HepG2 (cell line): ENCODE measurements around the gene DHX8. TPM values are rescaled to one million over a fixed set of nuclear protein-coding genes. Genes with fewer than 3 reads are reported as not detected.

Experiments
- ADNP ChIP-seq: sonication (generic); formaldehyde crosslinking; IDR thresholded peaks from 2 replicates; pipeline ENCODE4 v1.4.0; 2020; ENCODE audit warnings: missing genetic modification reagents
- BATF2 ChIP-seq: sonication (generic); formaldehyde crosslinking; IDR thresholded peaks from 2 replicates; pipeline ENCODE4 v1.8.0; 2022; ENCODE audit warnings: mild to moderate bottlenecking, missing genetic modification reagents, moderate library complexity
- CEBPG ChIP-seq: IDR thresholded peaks from 2 replicates; pipeline ENCODE4 v1.6.1; 2016
- GABPA ChIP-seq, 2 experiments: IDR thresholded peaks; 2 replicates each; pipeline ENCODE4 v1.6.1; 2011 to 2016; ENCODE audit warnings: low read depth in 2 of 2, low read length in 1 of 2, missing biosample characterization in 1 of 2, missing genetic modification characterization in 1 of 2
- KLF16 ChIP-seq, 2 experiments: sonication (generic) in 1 of 2; formaldehyde crosslinking in 1 of 2; IDR thresholded peaks; 2 replicates each; pipeline versions ENCODE4 v1.6.1 to v1.8.0; 2016 to 2023; ENCODE audit warnings: missing genetic modification reagents in 2 of 2, missing compliant biosample characterization in 1 of 2
- MED1 ChIP-seq: sonication (generic); formaldehyde crosslinking; IDR thresholded peaks from 2 replicates; pipeline ENCODE4 v1.4.0; 2020; ENCODE audit warnings: missing genetic modification reagents
- NFYB ChIP-seq: sonication (generic); formaldehyde crosslinking; IDR thresholded peaks from 2 replicates; pipeline ENCODE4 v1.4.0; 2020; ENCODE audit warnings: missing genetic modification reagents
- POLR2G ChIP-seq: fragments of 200-400 bp; formaldehyde crosslinking; IDR thresholded peaks from 2 replicates; pipeline ENCODE4 v1.6.1; 2018; ENCODE audit warnings: mild to moderate bottlenecking, low read depth, low read length, moderate library complexity
- PRDM4 ChIP-seq: sonication (generic); formaldehyde crosslinking; IDR thresholded peaks from 2 replicates; pipeline ENCODE4 v1.9.0; 2021; ENCODE audit warnings: missing genetic modification reagents, borderline replicate concordance
- RERE ChIP-seq: IDR thresholded peaks from 2 replicates; pipeline ENCODE4 v1.6.1; 2016; ENCODE audit warnings: low read depth, missing genetic modification reagents, missing compliant biosample characterization
- RNF2 ChIP-seq: fragments of 450-650 bp; conservative IDR thresholded peaks from 2 replicates; pipeline ENCODE4 v1.6.1; 2016; ENCODE audit warnings: low read depth
- SIN3B ChIP-seq: fragments of 150-350 bp; IDR thresholded peaks from 2 replicates; pipeline ENCODE4 v1.6.1; 2014; ENCODE audit warnings: low read length
- THAP7 ChIP-seq: sonication (generic); formaldehyde crosslinking; IDR thresholded peaks from 2 replicates; pipeline ENCODE4 v1.8.1; 2023; ENCODE audit warnings: mild to moderate bottlenecking, missing genetic modification reagents
- TSC22D2 ChIP-seq: sonication (generic); formaldehyde crosslinking; IDR thresholded peaks from 2 replicates; pipeline ENCODE4 v1.5.1; 2020; ENCODE audit warnings: missing genetic modification reagents, mild to moderate bottlenecking, borderline replicate concordance
- ZNF24 ChIP-seq: fragments of 450-650 bp; IDR thresholded peaks from 2 replicates; pipeline ENCODE4 v1.6.1; 2017; ENCODE audit warnings: antibody characterized with exemption, mild to moderate bottlenecking
- ZNF282 ChIP-seq: fragments of 450-650 bp; IDR thresholded peaks from 2 replicates; pipeline ENCODE4 v1.6.1; 2018; ENCODE audit not compliant: partially characterized antibody
- ZNF331 ChIP-seq: sonication (generic); formaldehyde crosslinking; IDR thresholded peaks from 2 replicates; pipeline ENCODE4 v1.4.0; 2020; ENCODE audit warnings: missing genetic modification reagents
- ZNF567 ChIP-seq: sonication (generic); formaldehyde crosslinking; IDR thresholded peaks from 2 replicates; pipeline ENCODE4 v1.8.1; 2023; ENCODE audit warnings: mild to moderate bottlenecking, missing genetic modification reagents, borderline replicate concordance
- ZNF644 ChIP-seq: IDR thresholded peaks from 2 replicates; pipeline ENCODE4 v1.6.1; 2016; ENCODE audit warnings: low read depth
- ZNF75D ChIP-seq: sonication (generic); formaldehyde crosslinking; IDR thresholded peaks from 2 replicates; pipeline ENCODE4 v1.8.1; 2023; ENCODE audit warnings: missing genetic modification reagents, mild to moderate bottlenecking, borderline replicate concordance
- ZNF761 ChIP-seq: sonication (generic); formaldehyde crosslinking; conservative IDR thresholded peaks from 2 replicates; pipeline ENCODE4 v1.4.0; 2020; ENCODE audit warnings: mild to moderate bottlenecking, missing genetic modification reagents
- ZSCAN22 ChIP-seq: sonication (generic); formaldehyde crosslinking; IDR thresholded peaks from 2 replicates; pipeline ENCODE4 v1.4.0; 2020; ENCODE audit warnings: mild to moderate bottlenecking, missing genetic modification reagents
- polyA plus RNA-seq, 8 experiments: library from polyadenylated mRNA; depleted of rRNA in 3 of 8; stranded (reverse) in 7 of 8; unstranded in 1 of 8; fragments of >200 nt; fragmentation: Illumina TruSeq in 4 of 8; extraction: Trizol in 4 of 8; gene quantifications; 2 replicates each; pipeline versions ENCODE4 v1.2.1 to v1.2.3, GENCODE V29; 2011 to 2016; ENCODE audit warnings: low read depth in 4 of 8, missing spikeins in 1 of 8, mixed read lengths in 1 of 8; ENCODE audit not compliant: insufficient read depth in 1 of 8
- total RNA-seq, 5 experiments: library from RNA; depleted of rRNA; stranded (reverse); fragments of >200 nt; fragmentation: Illumina TruSeq; extraction: Trizol; gene quantifications; 2 replicates each; pipeline ENCODE4 v1.2.3, GENCODE V29; 2016; ENCODE audit warnings: low read depth in 1 of 5

Gene DHX8
- total and polyA plus RNA-seq, 2 of the 13 experiments (the other 11 are each of a cell fraction or from before 2014, with no cell fraction given), result 24.8 to 48.9 TPM

- 0 out of 2 replicates have a peak, but pooled peaks have one; percentile 31 for TF ChIP-seq RERE (CRISPR knock-in tag)
- TF ChIP-seq GABPA (IDR thresholded peaks at IDR 0.05; ENCODE audit: low read depth, low read length), result no peak
- peak; percentile 17; the same call in 1 of the 2 replicates for TF ChIP-seq GABPA (CRISPR knock-in tag; IDR thresholded peaks at IDR 0.05; ENCODE audit: low read depth)
- no peak for TF ChIP-seq ZNF761 (CRISPR knock-in tag)
- no peak for TF ChIP-seq TSC22D2 (CRISPR knock-in tag)
- TF ChIP-seq ZNF644 (CRISPR knock-in tag), result no peak
- no peak for TF ChIP-seq THAP7
- 0 out of 2 replicates have a peak, but pooled peaks have one; percentile 23 for TF ChIP-seq MED1 (CRISPR knock-in tag)
- TF ChIP-seq KLF16 (CRISPR knock-in tag; IDR thresholded peaks at IDR 0.05), result no peak
- no peak for TF ChIP-seq POLR2G
- no peak for TF ChIP-seq ZNF282
- no peak for TF ChIP-seq ZNF75D
- no peak for TF ChIP-seq ZSCAN22 (CRISPR knock-in tag)
- no peak for TF ChIP-seq ZNF331 (CRISPR knock-in tag)
- TF ChIP-seq BATF2 (CRISPR knock-in tag), result no peak
- no peak for TF ChIP-seq PRDM4 (CRISPR knock-in tag)
- peak; percentile 32; the same call in 1 of the 2 replicates for TF ChIP-seq CEBPG (CRISPR knock-in tag)
- no peak for TF ChIP-seq NFYB
- TF ChIP-seq RNF2, result no peak
- TF ChIP-seq ZNF24, result peak; percentile 38; the same call in 1 of the 2 replicates
- no peak for TF ChIP-seq ADNP (CRISPR knock-in tag)
- no peak for TF ChIP-seq ZNF567
- no peak for TF ChIP-seq SIN3B
Observed at GRCh38 chr17:43531955-43532354, 48.2 kb downstream of the DHX8 start (continued).
